Measurements from ENCODE around the gene CXCL9. TPM values are rescaled to one million over a fixed set of nuclear protein-coding genes. Genes with fewer than 3 reads are reported as not detected.

The CXCL9 gene
- polyA plus RNA-seq, 1 experiment, result not detected

- peak overlapping the region; percentile 92 for H3K27ac ChIP-seq (ENCODE audit: low read depth, low read length)
- ChIA-PET CTCF (interaction anchor here (2.9 kb wide), 1 partner anchor 15 kb away, joined by 20 read pairs; no protein-coding TSS in a partner anchor), POLR2A (no interaction called here)
- DNase-seq (ENCODE audit: low read depth, low spot score), result no peak
- no peak overlapping the region for H3K4me3 ChIP-seq (ENCODE audit: low read depth, low read length)
- no peaks in the 10 kb centered on the region for H3K27me3 ChIP-seq (ENCODE audit: control insufficient read depth, insufficient read depth, low read length)
- TF ChIP-seq, protein P1, sequence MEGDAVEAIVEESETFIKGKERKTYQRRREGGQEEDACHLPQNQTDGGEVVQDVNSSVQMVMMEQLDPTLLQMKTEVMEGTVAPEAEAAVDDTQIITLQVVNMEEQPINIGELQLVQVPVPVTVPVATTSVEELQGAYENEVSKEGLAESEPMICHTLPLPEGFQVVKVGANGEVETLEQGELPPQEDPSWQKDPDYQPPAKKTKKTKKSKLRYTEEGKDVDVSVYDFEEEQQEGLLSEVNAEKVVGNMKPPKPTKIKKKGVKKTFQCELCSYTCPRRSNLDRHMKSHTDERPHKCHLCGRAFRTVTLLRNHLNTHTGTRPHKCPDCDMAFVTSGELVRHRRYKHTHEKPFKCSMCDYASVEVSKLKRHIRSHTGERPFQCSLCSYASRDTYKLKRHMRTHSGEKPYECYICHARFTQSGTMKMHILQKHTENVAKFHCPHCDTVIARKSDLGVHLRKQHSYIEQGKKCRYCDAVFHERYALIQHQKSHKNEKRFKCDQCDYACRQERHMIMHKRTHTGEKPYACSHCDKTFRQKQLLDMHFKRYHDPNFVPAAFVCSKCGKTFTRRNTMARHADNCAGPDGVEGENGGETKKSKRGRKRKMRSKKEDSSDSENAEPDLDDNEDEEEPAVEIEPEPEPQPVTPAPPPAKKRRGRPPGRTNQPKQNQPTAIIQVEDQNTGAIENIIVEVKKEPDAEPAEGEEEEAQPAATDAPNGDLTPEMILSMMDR (IDR thresholded peaks at IDR 0.05; ENCODE audit: low read depth, low read length), result no peak
- H3K9me3 ChIP-seq (ENCODE audit: control insufficient read depth, insufficient read depth, low read length), result peaks cover 4% of the 10 kb centered on the region; the same call in 1 of the 2 replicates
Observed at GRCh38 chr4:76011018-76011670, 3.8 kb upstream of the CXCL9 start.

- no peak for DNase-seq (ENCODE audit: low read depth, low spot score)
- TF ChIP-seq, protein P1 (IDR thresholded peaks at IDR 0.05; ENCODE audit: low read depth, low read length), result no peak
- Histone ChIP-seq H3K27me3 (ENCODE audit: control insufficient read depth, insufficient read depth, low read length) (no peaks in the 10 kb centered on the region), H3K9me3 (ENCODE audit: control insufficient read depth, insufficient read depth, low read length) (peaks cover 4% of the 10 kb centered on the region; the same call in 1 of the 2 replicates), H3K4me3 (ENCODE audit: low read depth, low read length) (no peak overlapping the region), H3K27ac (ENCODE audit: low read depth, low read length) (no peak overlapping the region)
- ChIA-PET CTCF (interaction anchor here (0.7 to 2.9 kb wide), 2 partner anchors 15 to 691 kb away, joined by 8 to 20 read pairs; no protein-coding TSS in a partner anchor), POLR2A (no interaction called here)
Observed at GRCh38 chr4:76010576-76010975, 3.3 kb upstream of the CXCL9 start.

- no peaks in the 10 kb centered on the region for H3K27me3 ChIP-seq (ENCODE audit: control insufficient read depth, insufficient read depth, low read length)
- DNase-seq (ENCODE audit: low read depth, low spot score), result no peak
- H3K4me3 ChIP-seq (ENCODE audit: low read depth, low read length), result no peak overlapping the region
- POLR2A ChIA-PET, result interaction anchor here (0.6 kb wide), 1 partner anchor 19 kb away, joined by 3 read pairs; the partner anchor contains the start of gene SDAD1
- TF ChIP-seq, protein P1 (IDR thresholded peaks at IDR 0.05; ENCODE audit: low read depth, low read length), result no peak
- H3K27ac ChIP-seq (ENCODE audit: low read depth, low read length), result no peak overlapping the region
- H3K9me3 ChIP-seq (ENCODE audit: control insufficient read depth, insufficient read depth, low read length), result peaks cover 4% of the 10 kb centered on the region; the same call in 1 of the 2 replicates
- CTCF ChIA-PET, result interaction anchor here (0.9 to 2.9 kb wide), 4 partner anchors 9 to 78 kb away, joined by 3 to 20 read pairs (median 4); no protein-coding TSS in a partner anchor
Observed at GRCh38 chr4:76009311-76009710, 2.0 kb upstream of the CXCL9 start.

DNA sequence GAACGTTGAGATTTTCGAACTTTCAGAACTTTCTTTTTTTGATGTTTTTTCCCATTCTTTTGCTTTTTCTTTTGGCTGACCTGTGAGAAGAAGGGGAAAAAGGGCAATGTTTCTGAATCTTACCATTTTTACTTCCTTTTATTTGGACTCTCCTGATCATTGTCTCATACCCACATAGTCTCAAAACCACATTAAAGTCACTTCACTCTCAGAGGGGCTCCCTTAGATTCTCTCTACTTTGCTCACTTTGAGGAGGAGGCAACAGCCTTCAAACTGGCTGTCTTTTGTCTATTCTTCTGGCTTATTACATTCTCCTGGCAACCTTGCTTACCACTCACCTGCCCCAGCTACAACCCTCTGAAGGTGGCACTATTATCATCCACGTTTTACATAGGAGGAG is 3.7 kb downstream of the CXCL9 start:
- CTCF ChIA-PET, result interaction anchor here (1.8 kb wide), 1 partner anchor 8 kb away, joined by 5 read pairs; no protein-coding TSS in a partner anchor

More for the DNA sequence above, 3.7 kb downstream of the CXCL9 start:
- DNase-seq (ENCODE audit: low read depth, low spot score), result no peak
- POLR2A ChIA-PET, result no interaction called here
- no peaks in the 10 kb centered on the region for H3K27me3 ChIP-seq (ENCODE audit: control insufficient read depth, insufficient read depth, low read length)
- no peak overlapping the region for H3K4me3 ChIP-seq (ENCODE audit: low read depth, low read length)
- no peaks in the 10 kb centered on the region for H3K9me3 ChIP-seq (ENCODE audit: control insufficient read depth, insufficient read depth, low read length)
- H3K27ac ChIP-seq (ENCODE audit: low read depth, low read length), result no peak overlapping the region
- TF ChIP-seq, protein P1 (IDR thresholded peaks at IDR 0.05; ENCODE audit: low read depth, low read length), result no peak
